Measurements from ENCODE around the gene CRELD2. TPM values are rescaled to one million over a fixed set of nuclear protein-coding genes. Genes with fewer than 3 reads are reported as not detected.

The CRELD2 gene
- total RNA-seq, 2 donors from 2014 or later: 55.1 to 70.1 TPM

- no peaks in the 10 kb centered on the region for H3K36me3 ChIP-seq
- no peaks in the 10 kb centered on the region for H3K9me3 ChIP-seq
- no peak overlapping the region for H3K4me3 ChIP-seq
- DNase-seq (ENCODE audit: low spot score): no peak
- H3K27me3 ChIP-seq (replicated peaks; ENCODE audit: insufficient read depth): no peaks in the 10 kb centered on the region
- 92% methylated on average over 23 of the region's 23 CpGs for WGBS
- intact Hi-C loops (cut with DNase I): no loop called here
- H3K4me1 ChIP-seq (replicated peaks): no peaks in the 10 kb centered on the region
- TF ChIP-seq POLR2AphosphoS5 (IDR thresholded peaks at IDR 0.05): no peak
- no peak overlapping the region for H3K27ac ChIP-seq
Observed at GRCh38 chr22:49909476-49910205, 8.8 kb upstream of the CRELD2 start.

GRCh38 chr22:49910229-49911155, 7.9 kb upstream of the CRELD2 start:
- H3K36me3 ChIP-seq: no peaks in the 10 kb centered on the region
- intact Hi-C loops (cut with DNase I): no loop called here
- WGBS: 95% methylated on average over 27 of the region's 27 CpGs
- no peak for TF ChIP-seq POLR2A (IDR thresholded peaks at IDR 0.05)
- DNase-seq (ENCODE audit: low spot score): no peak
- no peaks in the 10 kb centered on the region for H3K27me3 ChIP-seq (replicated peaks; ENCODE audit: insufficient read depth)
- no peak overlapping the region for H3K27ac ChIP-seq
- H3K4me3 ChIP-seq: no peak overlapping the region
- H3K9me3 ChIP-seq: no peaks in the 10 kb centered on the region
- no peaks in the 10 kb centered on the region for H3K4me1 ChIP-seq (replicated peaks)

DNA sequence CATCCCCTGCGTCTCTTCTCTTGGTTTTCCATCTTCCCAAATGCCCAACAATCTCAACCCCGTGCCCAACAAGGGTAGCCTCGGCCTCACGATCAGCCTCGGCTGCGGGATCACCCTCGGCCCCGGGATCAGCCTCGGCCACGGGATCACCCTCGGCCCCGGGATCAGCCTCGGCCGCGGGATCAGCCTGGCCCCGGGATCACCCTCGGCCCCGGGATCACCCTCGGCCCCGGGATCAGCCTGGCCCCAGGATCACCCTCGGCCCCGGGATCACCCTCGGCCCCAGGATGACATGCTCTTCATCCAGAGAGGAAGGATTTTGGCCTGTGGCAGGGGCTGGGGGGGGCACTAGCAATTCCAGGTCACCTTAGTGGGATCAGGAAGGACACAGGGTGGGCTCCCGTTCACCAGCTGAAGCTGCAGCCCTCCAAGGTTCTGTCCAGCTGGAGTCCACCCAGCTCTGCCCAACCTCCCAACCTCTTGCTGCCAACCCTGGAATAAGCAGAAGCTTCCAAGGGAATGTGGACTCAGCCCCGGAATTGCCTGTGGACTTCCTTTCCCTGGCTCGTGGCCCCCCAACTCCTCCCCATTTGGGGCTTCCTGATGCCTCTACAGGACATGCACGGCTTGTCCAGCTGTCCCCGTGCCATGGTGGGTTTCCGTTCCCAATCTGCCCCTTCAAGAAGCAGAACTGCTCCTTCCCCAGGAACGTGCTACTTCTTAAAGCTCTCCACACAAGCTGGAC, 6.4 kb upstream of the CRELD2 start:
- Histone ChIP-seq H3K4me3 (no peak overlapping the region), H3K4me1 (replicated peaks) (no peaks in the 10 kb centered on the region), H3K27me3 (replicated peaks; ENCODE audit: insufficient read depth) (no peaks in the 10 kb centered on the region), H3K9me3 (no peaks in the 10 kb centered on the region), H3K36me3 (no peaks in the 10 kb centered on the region), H3K27ac (no peak overlapping the region)
- no peak for DNase-seq (ENCODE audit: low spot score)
- WGBS: 96% methylated on average over 29 of the region's 30 CpGs
- TF ChIP-seq CTCF (IDR thresholded peaks at IDR 0.05) (no peak), POLR2AphosphoS5 (IDR thresholded peaks at IDR 0.05) (no peak), POLR2A (IDR thresholded peaks at IDR 0.05) (no peak)
- intact Hi-C loops (cut with DNase I): no loop called here

GRCh38 chr22:49913026-49913425, 5.4 kb upstream of the CRELD2 start:
- Histone ChIP-seq H3K9me3 (no peaks in the 10 kb centered on the region), H3K27ac (no peak overlapping the region), H3K27me3 (replicated peaks; ENCODE audit: insufficient read depth) (no peaks in the 10 kb centered on the region), H3K4me3 (no peak overlapping the region), H3K4me1 (replicated peaks) (no peaks in the 10 kb centered on the region), H3K36me3 (no peaks in the 10 kb centered on the region)
- intact Hi-C loops (cut with DNase I): no loop called here
- WGBS: 88% methylated on average over 14 of the region's 14 CpGs
- DNase-seq (ENCODE audit: low spot score): no peak
- TF ChIP-seq CTCF (IDR thresholded peaks at IDR 0.05) (no peak), POLR2AphosphoS5 (IDR thresholded peaks at IDR 0.05) (no peak)

- Histone ChIP-seq H3K36me3 (no peaks in the 10 kb centered on the region), H3K4me1 (replicated peaks) (no peaks in the 10 kb centered on the region), H3K27ac (no peak overlapping the region), H3K27me3 (replicated peaks; ENCODE audit: insufficient read depth) (no peaks in the 10 kb centered on the region), H3K9me3 (no peaks in the 10 kb centered on the region), H3K4me3 (no peak overlapping the region)
- no peak for DNase-seq (ENCODE audit: low spot score)
- TF ChIP-seq POLR2A (IDR thresholded peaks at IDR 0.05) (no peak), POLR2AphosphoS5 (IDR thresholded peaks at IDR 0.05) (no peak), CTCF (IDR thresholded peaks at IDR 0.05) (no peak)
- intact Hi-C loops (cut with DNase I): no loop called here
- 95% methylated on average over 14 of the region's 14 CpGs for WGBS
Observed at GRCh38 chr22:49913446-49913845, 5.0 kb upstream of the CRELD2 start.

All from prostate gland (tissue), 2 donors.